Ishikawa (cell line): Measurements from ENCODE around the gene NFYC.

Experiments
- CEBPB ChIP-seq: IDR thresholded peaks from 2 replicates; pipeline ENCODE4 v1.6.1; 2012
- EP300 ChIP-seq: IDR thresholded peaks from 2 replicates; pipeline ENCODE4 v1.6.1; 2012; ENCODE audit warnings: borderline replicate concordance
- RAD21 ChIP-seq: IDR thresholded peaks from 2 replicates; pipeline ENCODE4 v1.6.1; 2012; ENCODE audit warnings: low read depth
- TCF12 ChIP-seq: IDR thresholded peaks from 2 replicates; pipeline ENCODE4 v1.6.1; 2012; ENCODE audit warnings: low read depth
- USF1 ChIP-seq: IDR thresholded peaks from 2 replicates; pipeline ENCODE4 v1.6.1; 2012
- YY1 ChIP-seq: IDR thresholded peaks from 2 replicates; pipeline ENCODE4 v1.6.1; 2012; ENCODE audit warnings: low read depth
- ZBTB7A ChIP-seq: IDR thresholded peaks from 2 replicates; pipeline ENCODE4 v1.6.1; 2012; ENCODE audit warnings: low read depth
- TF ChIP-seq, protein P1 (sequence below): IDR thresholded peaks from 2 replicates; pipeline ENCODE4 v1.6.1; 2012; ENCODE audit warnings: low read depth, mild to moderate bottlenecking
- TF ChIP-seq, protein P2 (sequence below): IDR thresholded peaks from 2 replicates; pipeline ENCODE4 v1.6.1; 2012

DNA sequence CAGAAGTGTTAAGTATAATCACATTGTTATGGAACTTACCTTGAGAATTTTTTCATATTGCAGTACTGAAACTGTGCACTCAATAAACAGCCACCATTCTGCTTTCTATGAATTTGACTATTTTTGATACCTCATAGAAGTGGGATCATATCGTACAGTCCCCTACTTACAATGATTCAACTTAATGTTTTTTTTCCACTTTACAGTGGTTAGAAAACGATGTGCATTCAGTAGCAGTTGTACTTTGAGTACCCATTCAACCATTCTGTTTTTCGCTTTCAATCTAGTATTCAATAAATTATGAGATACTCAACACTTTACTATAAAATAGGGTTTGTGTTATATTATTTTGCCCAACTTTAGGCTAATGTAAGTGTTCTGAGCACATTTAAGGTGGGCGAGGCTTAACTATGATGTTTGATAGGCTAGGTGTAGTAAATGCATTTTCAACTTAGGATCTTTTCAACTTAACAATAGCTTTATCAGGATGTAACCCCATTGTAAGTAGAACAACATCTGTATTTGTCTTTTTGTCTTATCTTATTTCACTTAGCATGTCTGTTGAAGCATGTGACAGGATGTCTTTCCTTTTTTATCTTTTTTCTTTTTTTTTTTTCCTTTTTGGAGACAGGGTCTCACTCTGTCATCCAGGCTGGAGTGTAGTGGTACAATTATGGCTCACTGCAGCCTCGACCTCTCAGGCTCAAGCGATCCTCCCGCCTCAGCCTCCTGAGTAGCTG is 49.7 kb downstream of the NFYC start:
- TF ChIP-seq, protein P1, sequence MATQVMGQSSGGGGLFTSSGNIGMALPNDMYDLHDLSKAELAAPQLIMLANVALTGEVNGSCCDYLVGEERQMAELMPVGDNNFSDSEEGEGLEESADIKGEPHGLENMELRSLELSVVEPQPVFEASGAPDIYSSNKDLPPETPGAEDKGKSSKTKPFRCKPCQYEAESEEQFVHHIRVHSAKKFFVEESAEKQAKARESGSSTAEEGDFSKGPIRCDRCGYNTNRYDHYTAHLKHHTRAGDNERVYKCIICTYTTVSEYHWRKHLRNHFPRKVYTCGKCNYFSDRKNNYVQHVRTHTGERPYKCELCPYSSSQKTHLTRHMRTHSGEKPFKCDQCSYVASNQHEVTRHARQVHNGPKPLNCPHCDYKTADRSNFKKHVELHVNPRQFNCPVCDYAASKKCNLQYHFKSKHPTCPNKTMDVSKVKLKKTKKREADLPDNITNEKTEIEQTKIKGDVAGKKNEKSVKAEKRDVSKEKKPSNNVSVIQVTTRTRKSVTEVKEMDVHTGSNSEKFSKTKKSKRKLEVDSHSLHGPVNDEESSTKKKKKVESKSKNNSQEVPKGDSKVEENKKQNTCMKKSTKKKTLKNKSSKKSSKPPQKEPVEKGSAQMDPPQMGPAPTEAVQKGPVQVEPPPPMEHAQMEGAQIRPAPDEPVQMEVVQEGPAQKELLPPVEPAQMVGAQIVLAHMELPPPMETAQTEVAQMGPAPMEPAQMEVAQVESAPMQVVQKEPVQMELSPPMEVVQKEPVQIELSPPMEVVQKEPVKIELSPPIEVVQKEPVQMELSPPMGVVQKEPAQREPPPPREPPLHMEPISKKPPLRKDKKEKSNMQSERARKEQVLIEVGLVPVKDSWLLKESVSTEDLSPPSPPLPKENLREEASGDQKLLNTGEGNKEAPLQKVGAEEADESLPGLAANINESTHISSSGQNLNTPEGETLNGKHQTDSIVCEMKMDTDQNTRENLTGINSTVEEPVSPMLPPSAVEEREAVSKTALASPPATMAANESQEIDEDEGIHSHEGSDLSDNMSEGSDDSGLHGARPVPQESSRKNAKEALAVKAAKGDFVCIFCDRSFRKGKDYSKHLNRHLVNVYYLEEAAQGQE = no peak
- TF ChIP-seq ZBTB7A (no peak), TCF12 (no peak), EP300 (no peak), YY1 (no peak), RAD21 (no peak), USF1 (no peak), CEBPB (no peak)
- TF ChIP-seq, protein P2, sequence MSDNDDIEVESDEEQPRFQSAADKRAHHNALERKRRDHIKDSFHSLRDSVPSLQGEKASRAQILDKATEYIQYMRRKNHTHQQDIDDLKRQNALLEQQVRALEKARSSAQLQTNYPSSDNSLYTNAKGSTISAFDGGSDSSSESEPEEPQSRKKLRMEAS = no peak
